Measurements from ENCODE around the gene GLYATL3.
"Not testable (repeated sequence)": the region's sequence is repeated elsewhere in the genome, so short reads cannot be mapped to it uniquely, and the experiment has no call there.

Gene GLYATL3

GRCh38 chr6:49499623-49500022, at the start of gene GLYATL3:
Gene GLYATL3, plus strand, starts transcription at chr6:49499923. Its CDS starts 12,068 bp downstream, at chr6:49511991.
- no peak for DNase-seq

- no peak for DNase-seq
These were observed 46.5 kb upstream of the GLYATL3 start for GRCh38 chr6:49453221-49453620.

- DNase-seq: no peak
These were observed 44.7 kb upstream of the GLYATL3 start for GRCh38 chr6:49454787-49455709.

DNA sequence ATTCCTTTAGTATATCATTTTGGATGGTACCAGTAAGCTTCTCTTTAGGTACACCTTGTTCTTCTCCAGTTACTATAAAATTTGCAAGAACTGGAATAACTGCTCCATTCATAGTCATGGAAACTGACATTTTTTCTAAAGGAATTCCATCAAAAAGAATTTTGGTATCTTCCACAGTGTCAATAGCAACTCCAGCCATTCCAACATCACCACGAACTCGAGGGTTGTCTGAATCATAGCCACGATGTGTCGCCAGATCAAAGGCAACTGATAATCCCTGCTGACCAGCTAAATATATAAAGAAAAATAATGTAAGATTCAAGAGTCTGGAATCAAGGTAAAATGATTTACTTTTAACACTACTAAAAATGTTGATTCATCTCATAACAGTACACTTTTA, 42.0 kb upstream of the GLYATL3 start:
- DNase-seq: no peak

DNA sequence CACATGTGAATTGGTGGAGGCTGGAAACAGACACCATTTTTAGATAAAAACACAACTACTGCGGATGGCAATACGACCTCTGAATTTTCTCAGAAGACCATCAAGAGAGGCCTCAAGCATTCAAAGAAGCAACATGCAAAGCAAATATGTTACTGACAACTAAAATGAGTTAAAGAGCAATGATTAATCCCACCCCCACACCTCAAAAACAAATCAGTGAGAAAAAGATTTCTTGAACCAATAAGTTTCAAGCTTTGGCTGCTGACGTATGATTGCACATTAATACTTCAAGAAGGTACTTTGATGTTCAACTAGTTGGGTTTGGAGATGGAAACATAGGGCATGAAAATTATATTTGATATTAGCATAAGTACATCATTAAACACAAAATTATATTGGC, 37.7 kb upstream of the GLYATL3 start:
- no peak for DNase-seq

GRCh38 chr6:49462599-49462926, 37.2 kb upstream of the GLYATL3 start:
- no peak for DNase-seq

DNA sequence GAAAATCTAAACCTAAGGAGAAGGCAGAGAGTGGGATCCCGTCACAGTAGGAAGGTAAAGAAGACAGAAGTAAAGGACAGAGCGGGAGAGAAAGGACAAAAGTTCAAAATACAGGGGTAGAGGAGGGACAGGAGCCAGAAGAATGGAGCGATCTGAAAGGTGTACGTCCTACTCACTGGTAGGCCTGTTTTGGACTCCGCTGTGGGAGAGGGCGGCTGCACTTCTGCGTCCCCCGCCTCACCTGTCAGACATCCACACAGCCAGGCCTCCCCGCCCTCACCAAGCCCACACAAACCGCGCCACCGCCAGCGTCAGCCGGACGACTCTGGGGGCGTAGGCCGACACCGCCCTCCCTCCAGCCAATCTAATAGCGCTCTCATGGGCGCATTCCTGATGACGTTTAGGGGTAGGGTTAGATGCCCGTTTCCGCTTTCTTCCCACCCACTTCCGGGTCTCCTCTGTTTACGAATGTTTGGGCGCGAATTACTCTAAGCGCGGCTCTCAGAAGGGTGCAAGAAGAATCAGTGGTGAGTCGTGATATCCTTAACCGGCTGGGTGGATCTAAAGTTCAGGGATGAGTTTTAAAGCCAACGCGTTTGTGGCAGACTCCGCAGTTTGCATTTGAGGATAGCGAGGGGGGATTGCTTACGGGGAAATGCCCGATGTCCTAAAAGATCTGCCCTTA, 36.7 kb upstream of the GLYATL3 start, which contains the start of the genes CENPQ and MMUT:
CENPQ (plus strand) TSS at position 444 of the 685 bp plus-strand sequence. CDS start 6,807 bp downstream, outside the sequence.
MMUT (minus strand) TSS at position 327 of the 685 bp plus-strand sequence. CDS start 3,787 bp downstream, outside the sequence.
- peak; percentile 90 for DNase-seq

DNA sequence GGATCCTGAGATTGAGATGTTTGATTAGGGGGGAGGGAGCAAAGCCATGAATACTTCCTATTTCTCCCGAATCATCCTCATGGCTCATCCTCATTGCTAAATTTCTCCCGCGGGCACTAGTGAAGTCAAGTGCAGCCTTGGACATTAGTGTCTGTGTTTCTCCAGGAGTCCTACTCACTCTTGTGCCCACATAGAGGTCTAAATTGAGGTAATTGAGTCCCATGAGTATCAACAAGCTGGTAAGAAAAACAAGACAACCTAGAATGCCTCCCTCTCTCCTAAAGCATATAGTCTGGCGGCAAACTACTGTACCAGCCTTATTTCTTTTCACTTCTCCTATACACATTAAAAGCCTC, 36.1 kb upstream of the GLYATL3 start:
- DNase-seq: no peak

DNA sequence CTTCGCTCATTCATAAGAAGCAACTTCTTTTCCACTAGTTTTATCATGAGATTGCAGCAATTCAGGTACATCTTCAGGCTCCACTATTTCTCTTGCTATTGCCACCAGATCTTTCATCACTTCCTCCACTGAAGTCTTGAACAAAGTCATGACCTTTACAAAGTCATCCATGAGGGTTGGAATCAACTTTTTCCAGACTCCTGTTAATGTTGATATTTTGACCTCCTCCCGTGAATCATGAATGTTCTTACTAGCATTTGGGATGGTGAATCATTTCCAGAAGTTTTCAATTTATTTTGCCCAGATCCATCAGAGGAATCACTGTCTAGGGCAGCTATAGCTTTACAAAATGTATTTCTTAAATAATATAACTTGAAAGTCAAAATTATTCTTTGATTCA, 35.0 kb upstream of the GLYATL3 start:
- no peak for DNase-seq

- no peak for DNase-seq
These were observed 31.7 kb upstream of the GLYATL3 start for GRCh38 chr6:49468042-49468441.

DNA sequence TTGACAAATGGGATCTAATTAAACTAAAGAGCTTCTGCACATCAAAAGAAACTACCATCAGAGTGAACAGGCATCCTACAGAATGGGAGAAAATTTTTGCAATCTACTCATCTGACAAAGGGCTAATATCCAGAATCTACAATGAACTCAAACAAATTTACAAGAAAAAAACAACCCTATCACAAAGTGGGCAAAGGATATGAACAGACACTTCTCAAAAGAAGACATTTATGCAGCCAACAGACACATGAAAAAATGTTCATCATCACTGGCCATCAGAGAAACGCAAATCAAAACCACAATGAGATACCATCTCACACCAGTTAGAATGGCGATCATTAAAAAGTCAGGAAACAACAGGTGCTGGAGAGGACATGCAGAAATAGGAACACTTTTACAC, 23.2 kb upstream of the GLYATL3 start:
- not testable (repeated sequence) for DNase-seq

DNA sequence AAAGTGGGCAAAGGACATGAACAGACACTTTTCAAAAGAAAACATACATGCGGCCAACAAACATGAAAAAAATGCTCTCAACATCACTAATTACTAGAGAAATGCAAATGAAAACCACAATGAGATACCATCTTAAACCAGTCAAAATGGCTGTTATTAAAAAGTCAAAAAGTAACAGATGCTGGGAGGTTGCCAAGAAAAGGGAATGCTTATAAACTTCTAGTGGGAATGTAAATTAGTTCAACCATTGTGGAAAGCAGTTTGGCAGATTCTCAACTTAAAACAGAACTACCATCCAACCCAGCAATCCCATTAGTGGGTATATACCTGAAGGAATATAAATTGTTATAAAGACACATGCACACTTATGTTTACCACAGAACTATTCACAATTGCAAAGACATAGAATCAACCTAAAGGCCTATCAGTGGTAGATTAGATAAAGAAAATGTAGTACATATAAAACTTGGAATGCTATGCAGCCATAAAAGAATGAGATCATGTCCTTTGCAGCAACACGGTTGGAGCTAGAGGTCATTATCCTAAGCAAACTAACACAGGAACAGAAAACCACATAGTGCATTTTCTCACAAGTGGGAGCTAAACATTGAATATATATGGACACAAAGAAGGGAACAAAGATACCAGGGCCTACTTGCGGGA, 20.3 kb upstream of the GLYATL3 start:
- no peak for DNase-seq

GRCh38 chr6:49481846-49482245, 17.9 kb upstream of the GLYATL3 start:
- not testable (repeated sequence) for DNase-seq

- DNase-seq: not testable (repeated sequence)
These were observed 16.3 kb upstream of the GLYATL3 start for GRCh38 chr6:49483380-49483779.

DNA sequence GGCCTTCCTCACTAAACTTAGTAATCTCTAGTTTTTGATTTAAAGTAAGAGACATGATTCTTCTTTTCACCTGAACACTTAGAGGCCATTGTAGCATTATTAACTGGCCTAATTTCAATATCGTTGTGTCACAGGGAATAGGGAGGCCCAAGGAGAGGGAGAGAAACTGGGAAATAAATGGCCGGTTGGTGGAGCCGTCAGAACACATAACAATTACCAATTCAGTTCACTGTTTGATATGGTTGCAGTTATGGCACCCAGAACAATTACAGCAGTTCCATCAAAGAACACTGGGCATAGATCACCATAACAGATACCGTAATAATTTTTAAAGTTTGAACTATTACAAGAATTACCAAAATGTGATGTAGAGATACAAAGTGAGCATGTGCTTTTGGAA, 9.1 kb upstream of the GLYATL3 start:
- no peak for DNase-seq

DNA sequence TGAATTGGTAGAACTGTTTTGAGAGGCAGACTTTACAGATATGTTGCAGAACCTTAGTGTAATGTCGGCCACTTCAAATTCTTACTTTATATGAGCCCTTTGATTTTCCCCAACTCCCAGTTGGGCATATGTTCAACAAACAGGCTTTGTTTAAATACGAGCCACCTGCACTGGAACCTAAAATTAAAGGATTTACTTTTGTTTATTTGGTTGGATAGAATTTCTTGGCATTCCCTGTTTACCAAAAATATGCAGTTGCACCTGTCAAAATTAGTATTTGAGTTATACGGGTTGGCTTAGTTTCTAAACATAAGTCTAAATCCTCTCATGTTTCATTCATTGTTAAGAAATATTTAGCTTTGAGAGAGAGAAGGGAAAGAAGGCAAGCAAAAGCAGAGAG, 2.4 kb upstream of the GLYATL3 start:
- no peak for DNase-seq

DNA sequence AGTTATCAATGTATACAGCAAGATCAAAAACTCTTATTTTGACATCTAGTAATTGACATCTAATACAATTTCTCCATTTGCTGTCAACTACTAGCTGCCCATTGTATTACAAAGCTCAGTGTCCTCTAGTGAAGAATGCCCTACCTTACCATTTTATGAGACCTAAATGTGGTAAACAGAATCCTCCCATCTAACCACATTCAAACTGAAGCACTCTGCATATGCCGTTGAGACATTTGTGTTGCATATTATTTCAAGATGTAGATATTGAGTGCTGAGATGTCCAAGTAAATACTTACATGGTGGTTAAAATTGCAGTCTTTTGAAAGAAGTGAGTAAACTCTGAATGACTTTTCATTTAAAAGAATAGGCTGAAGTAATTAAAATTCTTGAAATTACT, 597 bp upstream of the GLYATL3 start:
- DNase-seq: no peak

GRCh38 chr6:49504666-49505065, 4.9 kb downstream of the GLYATL3 start:
- no peak for DNase-seq

DNA sequence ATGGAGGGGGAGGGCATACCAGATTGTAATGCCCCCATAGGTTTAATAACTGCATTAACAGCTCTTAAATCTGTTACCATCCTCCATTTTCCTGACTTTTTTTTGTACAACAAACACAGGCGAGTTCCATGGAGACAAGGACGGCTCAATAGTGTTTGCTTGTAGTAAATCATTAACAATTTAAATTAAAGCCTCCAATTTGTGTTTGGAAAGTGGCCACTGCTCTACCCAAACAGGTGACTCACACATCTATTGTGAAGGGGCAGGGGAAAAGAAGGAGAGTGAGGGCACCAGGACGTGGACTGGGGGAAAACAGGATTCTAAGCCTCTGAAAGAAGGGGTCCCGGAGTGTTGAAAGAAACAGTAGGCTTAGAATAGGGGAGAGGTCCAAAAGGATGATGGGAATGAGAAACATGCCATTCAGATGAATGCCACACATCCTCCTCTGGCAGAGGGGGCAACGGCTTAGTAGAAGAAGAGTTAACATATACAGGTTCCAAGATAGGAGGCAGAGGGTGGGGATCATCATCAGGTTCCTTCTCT, 6.9 kb downstream of the GLYATL3 start:
- no peak for DNase-seq

DNA sequence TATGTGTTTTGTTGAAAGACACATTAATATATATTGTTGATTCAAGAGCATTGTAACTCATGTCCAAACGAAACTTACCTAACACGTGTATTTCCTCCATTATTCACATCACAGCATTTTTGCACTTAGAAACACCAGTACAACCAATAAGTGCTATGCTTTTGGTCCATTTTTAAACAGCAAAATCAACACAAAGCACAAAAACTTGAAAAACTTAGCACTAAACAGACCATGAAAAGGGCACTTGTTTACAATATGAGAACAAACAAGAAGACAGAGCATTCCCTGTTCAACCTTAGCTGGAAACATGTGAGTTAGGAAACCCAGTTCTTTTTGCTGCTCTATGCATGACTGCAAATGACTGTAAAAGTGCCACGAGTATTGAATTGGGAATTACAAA, 9.6 kb downstream of the GLYATL3 start:
- DNase-seq: no peak

DNA sequence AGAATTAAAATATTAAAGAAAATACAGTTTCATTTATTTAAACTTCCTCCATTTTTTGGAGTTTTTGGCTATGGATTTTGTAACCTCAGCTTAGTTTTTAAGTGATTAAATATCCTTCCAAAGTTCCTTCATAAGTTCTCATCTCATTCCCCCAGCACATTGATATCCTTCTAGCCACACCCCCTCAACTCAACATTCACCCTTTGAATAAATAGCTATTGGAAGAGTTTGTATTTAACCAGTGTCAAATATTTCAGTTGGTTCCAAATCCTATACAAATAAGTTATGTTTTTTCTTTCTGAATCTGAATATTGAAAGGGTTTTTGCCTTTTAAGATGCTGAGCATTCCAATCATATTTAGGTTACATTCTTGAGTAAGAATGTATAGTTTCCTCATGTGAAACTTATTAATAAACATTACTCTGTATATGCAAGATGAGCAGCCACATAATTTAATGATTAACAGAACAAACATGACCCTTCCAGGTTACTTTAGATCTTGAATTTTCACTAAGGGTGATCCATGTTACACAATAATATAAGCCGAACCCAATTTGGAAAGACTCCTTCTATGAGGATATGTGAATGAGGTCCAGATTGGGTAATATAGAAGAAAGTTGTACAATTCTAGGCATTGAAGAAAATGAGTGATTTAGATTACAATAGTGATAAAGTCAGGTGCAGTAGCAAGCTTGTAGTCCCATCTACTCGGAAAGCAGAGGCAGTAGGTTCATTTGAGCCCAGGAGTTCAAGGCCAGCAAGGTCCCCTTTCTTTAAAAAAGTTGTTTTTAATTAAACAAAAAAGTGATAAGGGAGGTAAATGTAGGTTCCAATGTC, 13.6 kb downstream of the GLYATL3 start:
- DNase-seq: no peak
